ENCODE results near the gene CSNK1G3. TPM values are rescaled to one million over a fixed set of nuclear protein-coding genes. Genes with fewer than 3 reads are reported as not detected.

The CSNK1G3 gene
- total and polyA plus RNA-seq, 2 of the 4 experiments (the other 2 are of a cell fraction), result 16.4 to 26.2 TPM

DNA sequence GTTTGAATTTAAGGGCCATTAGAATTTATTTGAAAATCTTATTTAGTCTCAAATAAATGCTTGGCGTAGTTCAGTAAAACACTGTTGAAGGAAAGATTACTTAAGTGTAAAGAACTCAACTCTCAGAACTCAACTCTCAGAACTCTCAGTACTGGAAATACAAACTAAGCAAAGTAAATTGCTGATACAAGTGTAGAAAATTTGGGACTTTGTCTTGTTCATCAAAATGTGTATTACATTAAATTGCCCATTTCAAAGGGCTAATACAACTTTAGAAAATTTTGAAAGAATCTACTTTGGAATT is 99.4 kb downstream of the CSNK1G3 start:
- TF ChIP-seq RCOR1 (IDR thresholded peaks at IDR 0.05; ENCODE audit: insufficient replicate concordance, low read length) (no peak), MAFK (IDR thresholded peaks at IDR 0.05; ENCODE audit: low read depth, low read length) (no peak), RFX5 (IDR thresholded peaks at IDR 0.05; ENCODE audit: low read depth, low read length) (no peak), CEBPB (IDR thresholded peaks at IDR 0.05; ENCODE audit: low read depth, low read length) (no peak), MXI1 (IDR thresholded peaks at IDR 0.05; ENCODE audit: borderline replicate concordance, low read depth, low read length) (no peak), RAD21 (IDR thresholded peaks at IDR 0.05; ENCODE audit: low read length) (no peak), POLR2A (IDR thresholded peaks at IDR 0.05; ENCODE audit: low read depth, low read length) (no peak), CHD1 (IDR thresholded peaks at IDR 0.05; ENCODE audit: low read depth, low read length) (no peak), FOS (IDR thresholded peaks at IDR 0.05; ENCODE audit: low read depth, low read length) (no peak), SMC3 (IDR thresholded peaks at IDR 0.05; ENCODE audit: low read depth, low read length) (no peak)
- TF ChIP-seq, protein P1, sequence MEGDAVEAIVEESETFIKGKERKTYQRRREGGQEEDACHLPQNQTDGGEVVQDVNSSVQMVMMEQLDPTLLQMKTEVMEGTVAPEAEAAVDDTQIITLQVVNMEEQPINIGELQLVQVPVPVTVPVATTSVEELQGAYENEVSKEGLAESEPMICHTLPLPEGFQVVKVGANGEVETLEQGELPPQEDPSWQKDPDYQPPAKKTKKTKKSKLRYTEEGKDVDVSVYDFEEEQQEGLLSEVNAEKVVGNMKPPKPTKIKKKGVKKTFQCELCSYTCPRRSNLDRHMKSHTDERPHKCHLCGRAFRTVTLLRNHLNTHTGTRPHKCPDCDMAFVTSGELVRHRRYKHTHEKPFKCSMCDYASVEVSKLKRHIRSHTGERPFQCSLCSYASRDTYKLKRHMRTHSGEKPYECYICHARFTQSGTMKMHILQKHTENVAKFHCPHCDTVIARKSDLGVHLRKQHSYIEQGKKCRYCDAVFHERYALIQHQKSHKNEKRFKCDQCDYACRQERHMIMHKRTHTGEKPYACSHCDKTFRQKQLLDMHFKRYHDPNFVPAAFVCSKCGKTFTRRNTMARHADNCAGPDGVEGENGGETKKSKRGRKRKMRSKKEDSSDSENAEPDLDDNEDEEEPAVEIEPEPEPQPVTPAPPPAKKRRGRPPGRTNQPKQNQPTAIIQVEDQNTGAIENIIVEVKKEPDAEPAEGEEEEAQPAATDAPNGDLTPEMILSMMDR (conservative IDR thresholded peaks at IDR 0.05; ENCODE audit: low read depth, low read length), result no peak
- TF ChIP-seq, protein P2, sequence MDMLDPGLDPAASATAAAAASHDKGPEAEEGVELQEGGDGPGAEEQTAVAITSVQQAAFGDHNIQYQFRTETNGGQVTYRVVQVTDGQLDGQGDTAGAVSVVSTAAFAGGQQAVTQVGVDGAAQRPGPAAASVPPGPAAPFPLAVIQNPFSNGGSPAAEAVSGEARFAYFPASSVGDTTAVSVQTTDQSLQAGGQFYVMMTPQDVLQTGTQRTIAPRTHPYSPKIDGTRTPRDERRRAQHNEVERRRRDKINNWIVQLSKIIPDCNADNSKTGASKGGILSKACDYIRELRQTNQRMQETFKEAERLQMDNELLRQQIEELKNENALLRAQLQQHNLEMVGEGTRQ (IDR thresholded peaks at IDR 0.05; ENCODE audit: low read depth, low read length), result no peak
- Histone ChIP-seq H2AK5ac (ENCODE audit: low read depth, low read length) (no peak overlapping the region), H2AFZ (replicated peaks; ENCODE audit: low read length, poor library complexity) (no peak overlapping the region), H2BK15ac (ENCODE audit: low read depth, low read length) (no peak overlapping the region), H3K56ac (ENCODE audit: extremely low read depth, insufficient read depth, low read length) (no peak overlapping the region), H3K36me3 (ENCODE audit: control insufficient read depth, insufficient read depth, low read length) (peaks cover 6% of the 10 kb centered on the region; the same call in 1 of the 2 replicates), H3K9me3 (ENCODE audit: control insufficient read depth, insufficient read depth, low read length) (no peaks in the 10 kb centered on the region), H2BK120ac (ENCODE audit: low read depth, low read length) (no peak overlapping the region), H3K9ac (ENCODE audit: low read depth, low read length) (no peak overlapping the region), H3K23ac (ENCODE audit: low read depth, low read length) (no peak overlapping the region), H3K18ac (ENCODE audit: low read depth, low read length) (no peak overlapping the region), H2BK5ac (ENCODE audit: low read depth, low read length, poor library complexity, severe bottlenecking) (no peak overlapping the region), H3K9me1 (ENCODE audit: insufficient read depth, low read length) (no peaks in the 10 kb centered on the region), H3K14ac (replicated peaks; ENCODE audit: low read depth, low read length) (no peak overlapping the region), H4K91ac (ENCODE audit: insufficient read depth, low read depth, low read length) (no peak overlapping the region), H3K4me1 (ENCODE audit: control insufficient read depth, insufficient read depth, low read length) (no peaks in the 10 kb centered on the region), H2BK20ac (ENCODE audit: low read depth, low read length) (no peak overlapping the region), H4K5ac (ENCODE audit: low read depth, low read length) (no peak overlapping the region), H4K8ac (ENCODE audit: low read depth in 2 of 2, low read length in 2 of 2) (no peak overlapping the region), H3K79me1 (ENCODE audit: low read depth in 1 of 2, low read length in 2 of 2) (no peaks in the 10 kb centered on the region; a peak in 1 of 4 replicates), H3K27me3 (ENCODE audit: control insufficient read depth, insufficient read depth, low read length) (no peaks in the 10 kb centered on the region), H3K4ac (ENCODE audit: low read depth, low read length) (no peak overlapping the region), H2AK9ac (replicated peaks; ENCODE audit: low read depth, low read length, poor library complexity) (no peak overlapping the region), H3K27ac (ENCODE audit: insufficient read depth, low read length) (no peak overlapping the region), H3K4me2 (ENCODE audit: low read depth, low read length) (no peak overlapping the region), H3K4me3 (ENCODE audit: insufficient read depth, low read depth, low read length) (no peak overlapping the region), H4K20me1 (ENCODE audit: insufficient read depth, low read length) (no peaks in the 10 kb centered on the region)
- no peak for ATAC-seq (ENCODE audit: low read depth)
- no CpG with 5 or more reads among the region's 1 CpG for WGBS, 2 experiments (ENCODE audit: extremely low coverage in 2 of 2, insufficient read length in 1 of 2)
- POLR2A ChIA-PET (ENCODE audit: unreplicated experiment), result no interaction called here
- in situ Hi-C loops (cut with MboI; ENCODE audit: low sequenced_read_pairs) (loop anchor here (25.0 kb wide), 1 partner anchor 1099 kb away; no protein-coding TSS in a partner anchor), intact Hi-C loops (cut with micrococcal nuclease) (loop anchor here (1.0 to 5.0 kb wide), 5 partner anchors 99 to 1111 kb away; partner anchors contain the start of gene CSNK1G3), dilution Hi-C loops (cut with HindIII; ENCODE audit: low sequenced_read_pairs, unreplicated experiment) (no loop called here)
- no TSS peak for BruUV-seq (replicated peaks)
- CTCF ChIA-PET, result interaction anchor here (1.0 to 2.3 kb wide), 5 partner anchors 10 to 240 kb away, joined by 3 to 13 read pairs (median 5); partner anchors contain the start of gene CEP120
- DNase-seq, result no peak

All from IMR-90 (cell line).